ENCODE measurements around the gene ASS1. TPM values are rescaled to one million over a fixed set of nuclear protein-coding genes. Genes with fewer than 3 reads are reported as not detected.

ASS1 gene
- total RNA-seq, 1 donor from 2014 or later, result 29.1 TPM

- Mint-ChIP-seq H3K9me3 (no peaks in the 10 kb centered on the region), H3K27ac (no peak overlapping the region), H3K4me3 (no peak overlapping the region), H3K4me1 (ENCODE audit: unreplicated experiment) (peaks cover 5% of the 10 kb centered on the region), H3K27me3 (peaks cover 25% of the 10 kb centered on the region), H3K36me3 (no peaks in the 10 kb centered on the region)
- no peak for DNase-seq (ENCODE audit: extremely low spot score, unreplicated experiment)
- no peak for TF ChIP-seq CTCF (conservative IDR thresholded peaks at IDR 0.05)
Observed at GRCh38 chr9:130429381-130429780, 15.4 kb upstream of the ASS1 start.

- Mint-ChIP-seq H3K9me3 (no peaks in the 10 kb centered on the region), H3K27ac (peak overlapping the region; percentile 67), H3K4me1 (ENCODE audit: unreplicated experiment) (peaks cover 5% of the 10 kb centered on the region), H3K36me3 (no peaks in the 10 kb centered on the region), H3K27me3 (peaks cover 29% of the 10 kb centered on the region), H3K4me3 (no peak overlapping the region)
- no peak for DNase-seq (ENCODE audit: extremely low spot score, unreplicated experiment)
- no peak for TF ChIP-seq CTCF (conservative IDR thresholded peaks at IDR 0.05)
Observed at GRCh38 chr9:130429831-130430230, 14.9 kb upstream of the ASS1 start.

GRCh38 chr9:130430232-130430631, 14.5 kb upstream of the ASS1 start:
- no peaks in the 10 kb centered on the region for H3K36me3 Mint-ChIP-seq
- H3K4me3 Mint-ChIP-seq, result no peak overlapping the region
- peaks cover 32% of the 10 kb centered on the region for H3K27me3 Mint-ChIP-seq
- peak overlapping the region; percentile 67 for H3K27ac Mint-ChIP-seq
- peaks cover 5% of the 10 kb centered on the region for H3K4me1 Mint-ChIP-seq (ENCODE audit: unreplicated experiment)
- TF ChIP-seq CTCF (conservative IDR thresholded peaks at IDR 0.05), result no peak
- H3K9me3 Mint-ChIP-seq, result no peaks in the 10 kb centered on the region
- no peak for DNase-seq (ENCODE audit: extremely low spot score, unreplicated experiment)

- no peak overlapping the region for H3K27ac Mint-ChIP-seq
- no peak overlapping the region for H3K4me3 Mint-ChIP-seq
- H3K9me3 Mint-ChIP-seq, result no peaks in the 10 kb centered on the region
- DNase-seq (ENCODE audit: extremely low spot score, unreplicated experiment), result no peak
- peaks cover 37% of the 10 kb centered on the region for H3K27me3 Mint-ChIP-seq
- no peak for TF ChIP-seq CTCF (conservative IDR thresholded peaks at IDR 0.05)
- no peaks in the 10 kb centered on the region for H3K36me3 Mint-ChIP-seq
- peaks cover 5% of the 10 kb centered on the region for H3K4me1 Mint-ChIP-seq (ENCODE audit: unreplicated experiment)
Observed at GRCh38 chr9:130430734-130431535, 13.8 kb upstream of the ASS1 start.

GRCh38 chr9:130431536-130432303, 13.0 kb upstream of the ASS1 start:
- H3K27me3 Mint-ChIP-seq, result peaks cover 41% of the 10 kb centered on the region
- no peak for DNase-seq (ENCODE audit: extremely low spot score, unreplicated experiment)
- H3K27ac Mint-ChIP-seq, result no peak overlapping the region
- H3K36me3 Mint-ChIP-seq, result no peaks in the 10 kb centered on the region
- peaks cover 3% of the 10 kb centered on the region for H3K4me1 Mint-ChIP-seq (ENCODE audit: unreplicated experiment)
- TF ChIP-seq CTCF (conservative IDR thresholded peaks at IDR 0.05), result no peak
- no peak overlapping the region for H3K4me3 Mint-ChIP-seq
- no peaks in the 10 kb centered on the region for H3K9me3 Mint-ChIP-seq

Data from type B pancreatic cell (in vitro differentiated cells).